NCI-H2029 (cell line): ENCODE results near the gene RNF2.
"Not testable (repeated sequence)": the region's sequence is repeated elsewhere in the genome, so short reads cannot be mapped to it uniquely, and the experiment has no call there.

ENCODE experiments used
- DNase-seq: peaks from one replicate; lab custom pipeline; 2025; lab: John Stamatoyannopoulos, UW

RNF2 gene

GRCh38 chr1:185050823-185051451 lies 5.6 kb downstream of the RNF2 start:
- no peak for DNase-seq

- no peak for DNase-seq
These were observed 7.8 kb downstream of the RNF2 start for GRCh38 chr1:185053204-185053603.

- DNase-seq: no peak
These were observed 9.2 kb downstream of the RNF2 start for GRCh38 chr1:185054365-185055060.

GRCh38 chr1:185058110-185058509 lies 12.8 kb downstream of the RNF2 start:
- no peak for DNase-seq

GRCh38 chr1:185058876-185059275 lies 13.5 kb downstream of the RNF2 start:
- DNase-seq: no peak

GRCh38 chr1:185059950-185060571 lies 14.7 kb downstream of the RNF2 start:
- no peak for DNase-seq

- no peak for DNase-seq
These were observed 17.5 kb downstream of the RNF2 start for GRCh38 chr1:185062710-185063370.

GRCh38 chr1:185063719-185064118 lies 18.4 kb downstream of the RNF2 start:
- no peak for DNase-seq

- not testable (repeated sequence) for DNase-seq
These were observed 19.6 kb downstream of the RNF2 start for GRCh38 chr1:185065006-185065405.

GRCh38 chr1:185066181-185066580 lies 20.8 kb downstream of the RNF2 start:
- DNase-seq: no peak

GRCh38 chr1:185068341-185068740 lies 23.0 kb downstream of the RNF2 start:
- no peak for DNase-seq

- no peak for DNase-seq
These were observed 23.9 kb downstream of the RNF2 start for GRCh38 chr1:185069202-185069772.

- DNase-seq: no peak
These were observed 24.7 kb downstream of the RNF2 start for GRCh38 chr1:185070051-185070450.

GRCh38 chr1:185073725-185074124 lies 28.4 kb downstream of the RNF2 start:
- DNase-seq: no peak

- no peak for DNase-seq
These were observed 28.9 kb downstream of the RNF2 start for GRCh38 chr1:185074307-185074706.

- no peak for DNase-seq
These were observed 30.1 kb downstream of the RNF2 start for GRCh38 chr1:185075476-185075875.

- DNase-seq: no peak
These were observed 32.0 kb downstream of the RNF2 start for GRCh38 chr1:185077374-185077773.

- DNase-seq: no peak
These were observed 35.1 kb downstream of the RNF2 start for GRCh38 chr1:185080422-185080821.

- DNase-seq: no peak
These were observed 38.5 kb downstream of the RNF2 start for GRCh38 chr1:185083818-185084217.

- DNase-seq: no peak
These were observed 41.7 kb downstream of the RNF2 start for GRCh38 chr1:185087101-185087500.

- no peak for DNase-seq
These were observed 42.4 kb downstream of the RNF2 start for GRCh38 chr1:185087746-185088145.

GRCh38 chr1:185091480-185091879 lies 46.1 kb downstream of the RNF2 start:
- DNase-seq: no peak

GRCh38 chr1:185094761-185095160 lies 49.4 kb downstream of the RNF2 start:
- DNase-seq: no peak
